COLO668 (cell line): ENCODE measurements around the gene KDM2A.
"Not testable (repeated sequence)": the region's sequence is repeated elsewhere in the genome, so short reads cannot be mapped to it uniquely, and the experiment has no call there.

Experiments used
- DNase-seq: peaks from one replicate; lab custom pipeline; 2025; ENCODE audit not compliant: unreplicated experiment; lab: John Stamatoyannopoulos, UW

Gene KDM2A

GRCh38 chr11:67233584-67234190 lies 114.6 kb downstream of the KDM2A start:
- DNase-seq, result no peak

GRCh38 chr11:67234571-67234970 lies 115.5 kb downstream of the KDM2A start:
- not testable (repeated sequence) for DNase-seq

GRCh38 chr11:67237574-67237973 lies 118.5 kb downstream of the KDM2A start:
- DNase-seq, result no peak

GRCh38 chr11:67238894-67239782 lies 120.1 kb downstream of the KDM2A start:
- no peak for DNase-seq

- peak; percentile 94 for DNase-seq
Observed at GRCh38 chr11:67239783-67240575, 120.9 kb downstream of the KDM2A start.

GRCh38 chr11:67240576-67241389 lies 121.7 kb downstream of the KDM2A start:
- peak; percentile 73 for DNase-seq

GRCh38 chr11:67242548-67242947 lies 123.5 kb downstream of the KDM2A start:
- DNase-seq, result no peak

GRCh38 chr11:67243051-67243450 lies 124.0 kb downstream of the KDM2A start:
- DNase-seq, result no peak

- no peak for DNase-seq
Observed at GRCh38 chr11:67245046-67245445, 126.0 kb downstream of the KDM2A start.

- no peak for DNase-seq
Observed at GRCh38 chr11:67247946-67248550, 129.0 kb downstream of the KDM2A start.

GRCh38 chr11:67248653-67249052 lies 129.6 kb downstream of the KDM2A start:
- DNase-seq, result no peak

- DNase-seq, result no peak
Observed at GRCh38 chr11:67250059-67251043, 131.3 kb downstream of the KDM2A start.

GRCh38 chr11:67251841-67252240 lies 132.8 kb downstream of the KDM2A start:
- DNase-seq, result no peak

GRCh38 chr11:67252831-67253239 lies 133.8 kb downstream of the KDM2A start:
- DNase-seq, result no peak

- DNase-seq, result no peak
Observed at GRCh38 chr11:67253872-67254624, 135.0 kb downstream of the KDM2A start.

- no peak for DNase-seq
Observed at GRCh38 chr11:67254798-67255197, 135.7 kb downstream of the KDM2A start.

GRCh38 chr11:67255353-67255752 lies 136.3 kb downstream of the KDM2A start:
- DNase-seq, result no peak

- DNase-seq, result no peak
Observed at GRCh38 chr11:67255864-67256263, 136.8 kb downstream of the KDM2A start.
